ENCODE measurements around the gene SMPD2.

Gene SMPD2

DNA sequence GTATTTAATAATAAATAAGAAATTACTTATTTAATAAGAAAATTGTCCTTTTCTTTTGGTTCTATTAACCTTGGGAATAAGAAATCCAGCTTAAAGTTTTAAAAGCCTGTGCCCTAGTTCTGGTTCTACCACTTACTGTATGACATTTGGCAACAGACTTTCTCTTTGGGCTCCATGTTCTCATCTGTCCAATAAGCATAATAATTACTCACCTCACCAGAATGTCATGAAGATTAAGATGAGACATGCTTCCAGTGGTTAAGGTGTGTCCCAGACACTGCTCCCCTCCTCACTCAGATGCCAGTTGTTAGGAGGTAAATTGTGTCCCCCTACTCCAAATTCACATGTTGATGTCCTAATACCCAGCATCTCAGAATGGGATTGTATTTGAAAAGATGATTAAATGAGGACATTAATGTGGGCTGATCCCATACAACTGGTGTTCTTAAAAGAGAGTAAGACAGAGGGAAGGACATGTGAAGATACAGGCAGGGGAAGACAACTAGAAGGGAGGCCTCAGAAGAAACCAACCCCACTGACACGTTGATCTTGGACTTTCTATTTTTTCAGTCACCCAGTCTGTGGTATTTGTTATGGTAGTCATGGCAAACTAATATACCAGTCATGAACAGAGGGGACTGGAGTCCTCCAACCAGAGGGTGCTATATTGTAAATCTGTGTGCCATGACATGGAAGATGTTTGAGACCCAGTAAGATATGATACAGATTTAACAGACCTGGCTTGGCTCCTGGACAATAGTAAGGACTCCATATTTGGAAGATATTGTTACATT, 21.4 kb downstream of the SMPD2 start:
- DNase-seq, result no peak

GRCh38 chr6:109465772-109466171, 25.2 kb downstream of the SMPD2 start:
- peak; percentile 96 for DNase-seq

GRCh38 chr6:109466212-109466923, 25.8 kb downstream of the SMPD2 start:
- no peak for DNase-seq

- no peak for DNase-seq
Measured at GRCh38 chr6:109467696-109468095, 27.2 kb downstream of the SMPD2 start.

- no peak for DNase-seq
Measured at GRCh38 chr6:109469591-109470189, 29.2 kb downstream of the SMPD2 start.

DNA sequence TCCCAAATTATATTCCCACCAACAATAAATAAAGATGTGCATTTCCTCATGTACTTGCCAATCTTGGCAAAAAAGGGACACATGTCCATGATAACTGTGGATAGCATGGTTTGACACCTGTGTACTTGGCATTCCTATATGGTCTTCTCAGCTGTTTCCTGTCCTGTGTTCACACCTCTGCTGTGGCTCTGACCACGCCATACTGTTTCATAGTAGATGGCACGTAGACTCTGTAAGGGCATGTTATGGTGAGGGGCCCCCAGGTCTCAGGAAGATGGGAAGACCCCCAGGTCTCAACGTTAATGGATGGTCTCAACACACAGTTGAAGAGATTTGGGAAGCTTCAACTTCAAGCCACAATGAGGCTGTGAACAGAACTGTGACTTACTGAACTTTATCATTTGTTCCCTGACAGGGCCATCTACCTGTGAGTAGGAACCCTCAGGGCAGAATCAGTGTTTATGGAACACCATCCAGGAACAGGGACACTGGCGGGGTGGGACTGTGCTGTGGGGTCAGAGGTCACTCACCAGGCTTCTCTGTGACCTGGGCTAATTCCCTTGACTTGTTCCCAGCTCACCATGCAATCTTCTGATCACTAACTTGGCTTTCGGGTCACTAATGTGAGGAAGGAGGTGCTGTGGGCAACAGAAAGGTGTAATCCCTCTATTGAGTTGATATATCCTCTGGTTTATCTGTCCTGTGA, 30.7 kb downstream of the SMPD2 start:
- no peak for DNase-seq

DNA sequence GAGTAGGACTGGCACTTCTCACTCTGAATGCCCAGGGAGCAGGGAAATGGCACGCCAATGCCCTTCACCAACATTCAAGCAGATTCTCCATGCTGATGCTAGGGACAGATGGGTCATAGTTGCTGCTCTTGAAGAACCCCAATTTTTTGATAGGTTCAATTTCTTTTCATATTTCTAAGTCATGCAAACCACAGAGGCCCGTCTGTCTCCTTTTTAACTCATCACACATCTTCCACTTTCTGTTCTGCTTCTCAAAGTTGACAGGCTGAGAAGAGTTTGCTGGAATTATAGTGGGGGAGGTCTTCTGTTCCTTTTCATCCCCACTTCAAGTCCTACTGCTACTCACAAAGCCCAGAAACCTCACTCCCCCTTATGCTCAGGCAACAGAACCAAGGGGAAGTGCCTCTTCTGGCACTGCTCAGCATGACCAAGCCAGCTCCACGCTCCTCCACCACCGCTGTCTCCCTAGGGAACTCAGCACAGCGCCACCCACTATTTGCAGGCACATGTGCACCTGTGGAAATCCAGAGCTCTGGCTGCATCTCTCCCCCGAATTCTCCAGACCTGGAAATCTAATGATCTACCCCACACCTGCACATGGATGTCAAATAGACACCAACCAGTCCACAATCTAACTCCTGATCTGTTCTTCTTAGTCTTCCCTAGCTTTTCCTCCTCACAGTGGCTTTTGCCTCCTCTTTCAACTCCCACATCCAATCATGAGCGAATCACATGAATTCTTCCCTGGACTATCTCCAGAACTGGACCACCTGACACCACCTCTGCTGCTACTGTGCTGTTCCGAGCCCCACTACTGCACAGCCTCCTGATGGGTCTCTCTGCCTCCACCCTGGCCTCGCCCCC, 31.8 kb downstream of the SMPD2 start:
- no peak for DNase-seq

DNA sequence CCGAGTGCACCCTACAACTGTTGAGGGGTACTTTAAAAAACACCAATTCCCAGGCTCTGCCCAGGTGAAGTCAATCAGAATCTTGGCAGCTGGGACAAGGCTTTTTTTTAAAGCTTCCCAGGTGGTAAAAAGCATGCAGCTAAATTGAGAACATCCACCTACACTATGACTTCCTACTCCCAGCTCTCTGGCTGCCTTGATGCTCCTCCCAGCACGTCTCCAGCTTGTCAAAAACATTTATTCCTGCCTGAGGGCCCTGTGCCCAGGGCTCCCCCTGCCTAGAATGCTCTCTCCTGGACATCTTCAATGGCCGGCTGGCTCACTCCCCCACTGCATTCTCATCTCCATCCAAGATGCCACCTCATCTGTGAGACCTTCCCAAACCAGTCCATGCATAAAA, 32.6 kb downstream of the SMPD2 start:
- no peak for DNase-seq

- no peak for DNase-seq
Measured at GRCh38 chr6:109474995-109475394, 34.5 kb downstream of the SMPD2 start.

- DNase-seq, result no peak
Measured at GRCh38 chr6:109475625-109476024, 35.1 kb downstream of the SMPD2 start.

GRCh38 chr6:109477184-109477583, 36.7 kb downstream of the SMPD2 start:
- no peak for DNase-seq

DNA sequence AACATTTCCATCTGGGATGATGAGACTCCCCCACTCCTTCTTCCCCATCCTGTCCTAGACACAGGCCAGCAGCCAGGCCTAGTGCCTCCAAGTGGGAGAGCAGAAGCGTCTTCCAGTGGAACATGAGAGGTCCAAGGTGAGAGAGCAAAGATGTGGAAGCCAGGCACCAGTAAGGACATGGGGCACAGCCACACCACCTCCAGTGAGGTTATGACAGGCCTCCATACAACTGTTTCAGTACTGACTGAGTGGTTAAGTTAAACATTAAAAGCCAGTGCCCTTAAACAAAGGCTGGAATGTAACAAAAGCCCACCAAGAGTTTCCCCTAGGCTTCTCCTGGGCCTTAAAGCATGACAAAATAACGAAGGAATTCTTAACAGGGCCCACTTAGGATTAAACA, 37.2 kb downstream of the SMPD2 start:
- DNase-seq, result no peak

- no peak for DNase-seq
Measured at GRCh38 chr6:109478222-109478805, 37.8 kb downstream of the SMPD2 start.

GRCh38 chr6:109478841-109479624, 38.5 kb downstream of the SMPD2 start:
- DNase-seq, result no peak

DNA sequence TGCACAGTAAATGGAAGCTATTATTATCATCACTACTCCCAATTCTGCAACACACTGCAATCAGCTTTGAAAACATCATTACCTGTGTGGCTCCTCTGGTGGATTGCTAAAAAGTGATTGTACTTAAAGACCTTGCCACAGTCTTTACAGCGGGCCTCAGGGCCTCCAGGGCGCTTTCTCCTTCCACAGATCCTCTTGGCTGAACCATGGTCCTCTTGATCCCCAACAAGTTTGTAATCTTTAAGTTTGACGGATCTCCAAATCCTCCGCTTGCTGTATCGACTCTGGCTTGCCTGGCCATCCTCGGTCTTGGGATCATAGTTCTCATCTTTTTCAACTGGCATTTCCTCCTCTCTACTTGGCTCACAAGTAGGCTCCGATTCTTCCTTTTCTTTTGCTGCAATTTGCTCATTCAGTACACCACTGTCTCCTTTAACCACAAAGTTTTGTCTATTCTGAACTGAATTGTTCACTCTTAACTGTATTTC, 40.5 kb downstream of the SMPD2 start:
- no peak for DNase-seq

DNA sequence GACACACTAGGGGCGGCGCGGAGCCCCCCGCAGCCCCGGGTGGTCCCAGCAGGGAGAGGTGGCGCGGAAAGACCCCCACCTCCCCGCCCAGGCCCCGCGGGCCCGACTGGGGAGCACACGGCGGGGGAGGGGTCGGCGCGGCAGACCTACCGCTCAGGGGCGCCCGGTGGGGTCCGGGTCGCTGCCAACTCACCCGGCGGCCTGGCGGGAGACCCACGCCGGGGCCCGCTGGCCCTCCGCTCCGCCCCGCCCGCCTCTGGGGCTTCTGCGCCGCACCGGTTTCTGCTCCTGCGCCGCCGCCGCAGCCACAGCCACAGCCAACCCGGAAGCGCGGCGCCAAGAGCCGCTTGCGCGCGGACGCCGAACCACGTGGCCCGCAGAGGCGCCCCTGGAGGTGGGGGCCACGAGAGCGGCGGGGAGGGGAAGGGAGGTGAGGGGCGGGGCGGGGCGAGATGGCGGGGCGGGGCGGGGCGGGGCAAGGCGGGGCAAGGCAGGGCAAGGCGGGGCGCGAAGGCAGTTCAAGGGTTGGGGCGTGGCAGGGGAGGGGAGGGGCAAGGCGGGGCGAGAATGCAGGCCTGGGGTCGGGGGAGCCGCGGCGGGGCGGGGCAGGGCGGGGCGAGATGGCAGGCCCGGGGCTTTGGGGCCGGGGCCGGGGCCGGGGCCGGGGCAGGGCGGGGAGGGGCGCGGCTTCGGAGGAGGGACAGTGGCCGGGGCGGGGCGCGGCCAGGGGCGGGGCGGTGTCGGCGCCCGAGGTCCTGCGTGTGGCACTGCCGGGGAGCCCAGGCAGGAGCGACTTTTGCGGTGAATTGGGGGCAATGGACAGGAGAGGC, 42.6 kb downstream of the SMPD2 start, which contains the start of gene ZBTB24:
ZBTB24 (minus strand) TSS at position 315 of the 830 bp plus-strand sequence. CDS start 1,193 bp downstream, outside the sequence.
- DNase-seq, result peak; percentile 30

GRCh38 chr6:109483735-109484057, 43.2 kb downstream of the SMPD2 start:
- DNase-seq, result no peak

DNA sequence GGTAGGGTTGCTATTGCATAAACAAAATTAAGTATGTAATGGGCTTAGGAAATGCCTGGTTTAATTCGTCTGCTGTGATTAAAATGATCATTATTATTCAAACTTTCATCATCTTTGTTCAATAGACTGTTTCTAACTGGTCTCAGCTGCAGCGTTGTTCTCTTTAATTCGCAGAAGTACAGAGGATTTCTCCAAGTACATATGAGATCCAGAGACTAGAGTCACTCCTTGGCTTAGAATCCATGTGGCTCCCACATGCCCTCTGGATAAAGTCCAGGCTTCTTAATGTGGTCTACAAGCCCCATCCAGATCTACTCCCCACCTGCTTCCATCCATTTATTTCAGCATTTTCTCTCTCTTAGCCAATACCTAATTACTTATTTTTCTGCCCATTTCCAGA, 43.6 kb downstream of the SMPD2 start:
- no peak for DNase-seq

DNA sequence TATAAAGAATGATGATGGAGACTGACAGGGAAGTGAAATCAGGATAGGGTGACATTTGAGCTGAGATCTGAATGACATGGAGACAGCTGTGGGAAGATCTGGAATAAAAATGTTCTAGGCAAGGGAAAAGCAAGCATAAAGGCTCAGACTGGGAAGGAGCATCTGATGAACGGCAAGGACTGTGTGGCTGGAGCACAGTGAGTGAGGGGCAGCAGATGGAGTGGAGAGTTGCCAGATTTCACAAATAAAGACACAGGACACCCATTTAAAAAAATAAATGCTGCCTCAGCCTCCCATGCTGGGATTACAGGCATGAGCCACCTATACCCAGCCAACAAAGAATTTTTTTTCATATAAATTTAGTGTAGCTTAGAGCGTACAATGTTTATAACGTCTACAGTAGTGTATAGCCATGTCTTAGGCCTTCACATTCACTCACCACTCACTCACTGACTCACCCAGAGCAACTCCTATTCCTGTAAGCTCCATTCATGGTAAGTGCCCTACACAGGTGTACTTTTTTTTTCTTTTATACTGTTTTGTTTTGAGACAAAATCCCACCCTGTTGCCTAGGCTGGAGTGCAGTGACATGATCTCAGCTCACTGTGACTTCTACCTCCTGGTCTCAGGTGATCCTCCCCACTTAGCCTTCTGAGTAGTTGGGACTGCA, 44.9 kb downstream of the SMPD2 start:
- no peak for DNase-seq

Data from NCI-H187 treated with DMSO at 0.1 percent for 48 hours (cell line).